ENCODE data around the gene JAZF1.

The JAZF1 gene

GRCh38 chr7:28190077-28190710 is 9.6 kb upstream of the JAZF1 start:
- DNase-seq: no peak

- DNase-seq: no peak
These were observed 6.4 kb upstream of the JAZF1 start for GRCh38 chr7:28187012-28187411.

- DNase-seq: no peak
These were observed 3.0 kb upstream of the JAZF1 start for GRCh38 chr7:28183627-28184026.

- no peak for DNase-seq
These were observed 1.5 kb upstream of the JAZF1 start for GRCh38 chr7:28182071-28182471.

- no peak for DNase-seq
These were observed 821 bp upstream of the JAZF1 start for GRCh38 chr7:28181416-28181815.

- no peak for DNase-seq
These were observed 598 bp downstream of the JAZF1 start for GRCh38 chr7:28180031-28180363.

GRCh38 chr7:28179120-28180030 is 1.2 kb downstream of the JAZF1 start:
- peak; percentile 47 for DNase-seq

- no peak for DNase-seq
These were observed 2.0 kb downstream of the JAZF1 start for GRCh38 chr7:28178599-28178998.

- no peak for DNase-seq
These were observed 2.8 kb downstream of the JAZF1 start for GRCh38 chr7:28177836-28178235.

GRCh38 chr7:28176645-28177044 is 4.0 kb downstream of the JAZF1 start:
- DNase-seq: no peak

GRCh38 chr7:28176174-28176573 is 4.4 kb downstream of the JAZF1 start:
- no peak for DNase-seq

GRCh38 chr7:28174901-28175661 is 5.5 kb downstream of the JAZF1 start:
- no peak for DNase-seq

- DNase-seq: no peak
These were observed 6.2 kb downstream of the JAZF1 start for GRCh38 chr7:28174442-28174841.

GRCh38 chr7:28173531-28173930 is 7.1 kb downstream of the JAZF1 start:
- no peak for DNase-seq

- DNase-seq: no peak
These were observed 7.6 kb downstream of the JAZF1 start for GRCh38 chr7:28172958-28173357.

- DNase-seq: no peak
These were observed 9.9 kb downstream of the JAZF1 start for GRCh38 chr7:28170701-28171100.

GRCh38 chr7:28169230-28169629 is 11.4 kb downstream of the JAZF1 start:
- DNase-seq: no peak

- DNase-seq: no peak
These were observed 12.0 kb downstream of the JAZF1 start for GRCh38 chr7:28168393-28169158.

- no peak for DNase-seq
These were observed 13.4 kb downstream of the JAZF1 start for GRCh38 chr7:28166982-28167715.

- no peak for DNase-seq
These were observed 14.3 kb downstream of the JAZF1 start for GRCh38 chr7:28165961-28166955.

- no peak for DNase-seq
These were observed 15.3 kb downstream of the JAZF1 start for GRCh38 chr7:28165261-28165660.

Measured in NCI-H1092 (cell line).